Activated CD4-positive, alpha-beta T cell treated with anti-CD3 and anti-CD28 coated beads, Interleukin-2, amount 10 ng/mL, durations not matched to agents 7 days and 5 days (primary cell): ENCODE measurements around the gene RNF225. TPM values are rescaled to one million over a fixed set of nuclear protein-coding genes. Genes with fewer than 3 reads are reported as not detected.
A peak's percentile ranks its signal among the peaks of the same experiment; 100 is the strongest.

Experiments
- CTCF ChIA-PET: fragments of 350-600 bp; sonication (Branson Sonifier 250); formaldehyde crosslinking; loops from one replicate; lab custom pipeline; 2021; ENCODE audit warnings: antibody characterized with exemption; lab: Charles Lee
- POLR2A ChIA-PET: fragments of 350-600 bp; sonication (Branson Sonifier 250); formaldehyde crosslinking; loops from one replicate; lab custom pipeline; 2021; ENCODE audit warnings: antibody characterized with exemption; lab: Charles Lee
- DNase-seq: peaks from one replicate; pipeline ENCODE4 v3.0.0-alpha.2; 2020
- H3K27ac Mint-ChIP-seq: one replicate; pipeline ENCODE4 v1.8.0; 2021; ENCODE audit warnings: mild to moderate bottlenecking, moderate library complexity, mixed read lengths
- H3K27me3 Mint-ChIP-seq: one replicate; pipeline ENCODE4 v1.8.0; 2021; ENCODE audit warnings: mixed read lengths
- H3K36me3 Mint-ChIP-seq: one replicate; pipeline ENCODE4 v1.8.0; 2021; ENCODE audit warnings: low read depth, mixed read lengths
- H3K4me1 Mint-ChIP-seq: one replicate; pipeline ENCODE4 v1.8.0; 2021; ENCODE audit warnings: mixed read lengths
- H3K4me3 Mint-ChIP-seq: one replicate; pipeline ENCODE4 v1.8.0; 2021; ENCODE audit warnings: mild to moderate bottlenecking, moderate library complexity, mixed read lengths
- H3K9me3 Mint-ChIP-seq: one replicate; pipeline ENCODE4 v1.8.0; 2021; ENCODE audit warnings: mixed read lengths
- total RNA-seq, 2 experiments: library from RNA; stranded (reverse); gene quantifications; one replicate each; pipeline ENCODE4 v1.2.3, GENCODE V29; 2021

RNF225 gene
- total RNA-seq, 2 experiments from 2014 or later = 0.35 to 0.74 TPM

DNA sequence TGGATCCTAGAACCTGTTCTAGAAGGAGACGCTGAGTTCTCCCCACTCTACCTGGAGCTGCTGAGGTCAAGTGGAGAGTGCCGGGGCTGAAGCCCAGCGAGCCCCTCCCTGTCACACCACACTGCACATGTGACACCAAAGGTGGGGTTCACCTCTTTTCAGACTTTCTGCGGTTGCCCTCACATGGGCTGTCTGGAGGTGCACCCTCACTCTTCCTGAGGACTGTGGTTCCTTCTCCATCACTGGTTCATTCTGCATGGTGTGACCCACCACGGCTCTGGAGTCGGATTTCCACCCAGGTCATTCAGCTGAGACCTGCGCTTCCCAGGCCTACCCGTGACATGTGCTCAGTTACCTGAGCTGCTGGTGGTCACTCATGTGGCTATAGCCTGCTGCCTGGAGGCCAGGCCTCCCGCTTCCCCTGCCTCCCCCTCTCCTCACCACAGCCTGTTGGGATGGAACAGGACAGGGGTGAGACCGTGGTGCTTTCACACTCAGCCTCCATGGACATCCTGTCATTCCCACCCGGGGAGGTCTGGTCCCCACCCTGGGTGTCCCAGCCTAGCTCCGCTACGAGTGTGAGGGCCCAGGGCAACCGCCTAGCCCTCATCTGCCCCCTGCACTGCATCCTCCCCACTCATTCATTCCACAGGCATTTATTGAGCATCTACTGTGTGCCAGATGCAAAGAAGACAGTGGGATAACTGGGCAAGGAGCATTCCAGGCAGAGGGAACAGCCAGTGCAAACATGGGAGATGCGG lies 41.6 kb upstream of the RNF225 start:
- Mint-ChIP-seq H3K27me3 (no peaks in the 10 kb centered on the region), H3K4me3 (no peak overlapping the region), H3K4me1 (peaks cover 31% of the 10 kb centered on the region), H3K9me3 (no peaks in the 10 kb centered on the region), H3K36me3 (peaks cover 23% of the 10 kb centered on the region), H3K27ac (no peak overlapping the region)
- POLR2A ChIA-PET = no interaction called here
- CTCF ChIA-PET = no interaction called here
- no peak for DNase-seq

DNA sequence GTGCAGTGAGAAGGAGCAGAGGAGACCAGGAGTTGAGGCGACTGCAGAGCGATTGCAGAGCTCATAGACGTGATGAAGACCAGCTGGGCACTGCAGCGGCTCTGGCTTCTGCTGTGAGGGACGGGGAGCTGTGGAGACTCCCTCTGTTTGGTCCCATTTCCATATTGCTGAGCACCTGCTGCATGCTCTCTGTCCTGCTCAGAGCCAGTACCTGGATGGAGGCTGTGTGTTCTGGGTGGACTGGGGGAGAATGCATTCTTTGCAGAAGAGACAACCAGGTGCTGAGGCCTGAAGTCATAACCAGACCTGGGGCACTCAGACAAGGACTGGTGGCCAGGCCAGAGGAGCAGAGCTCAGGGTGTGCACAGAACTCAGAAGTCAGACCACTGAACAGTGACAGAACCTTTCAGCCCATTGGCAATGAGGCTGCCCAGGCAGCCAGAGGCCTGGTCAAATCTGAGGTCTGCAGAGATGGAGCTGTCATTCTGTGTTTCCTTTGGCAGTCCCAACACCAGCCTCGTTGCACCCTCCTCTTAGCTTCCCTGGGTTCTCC lies 40.9 kb upstream of the RNF225 start:
- peaks cover 26% of the 10 kb centered on the region for H3K4me1 Mint-ChIP-seq
- no peak overlapping the region for H3K27ac Mint-ChIP-seq
- no peaks in the 10 kb centered on the region for H3K9me3 Mint-ChIP-seq
- ChIA-PET CTCF (interaction anchor here (1.1 kb wide), 1 partner anchor 19 kb away, joined by 3 read pairs; no protein-coding TSS in a partner anchor), POLR2A (no interaction called here)
- DNase-seq = no peak
- no peaks in the 10 kb centered on the region for H3K27me3 Mint-ChIP-seq
- H3K36me3 Mint-ChIP-seq = peaks cover 21% of the 10 kb centered on the region
- no peak overlapping the region for H3K4me3 Mint-ChIP-seq

- no peaks in the 10 kb centered on the region for H3K9me3 Mint-ChIP-seq
- H3K4me1 Mint-ChIP-seq = peaks cover 24% of the 10 kb centered on the region
- H3K27ac Mint-ChIP-seq = peak overlapping the region; percentile 41
- DNase-seq = no peak
- CTCF ChIA-PET = interaction anchor here (1.1 kb wide), 1 partner anchor 18 kb away, joined by 3 read pairs; no protein-coding TSS in a partner anchor
- H3K4me3 Mint-ChIP-seq = no peak overlapping the region
- POLR2A ChIA-PET = interaction anchor here (0.7 kb wide), 1 partner anchor 58 kb away, joined by 3 read pairs; no protein-coding TSS in a partner anchor
- H3K36me3 Mint-ChIP-seq = peaks cover 18% of the 10 kb centered on the region
- no peaks in the 10 kb centered on the region for H3K27me3 Mint-ChIP-seq
Measured at GRCh38 chr19:58355215-58355796, 40.1 kb upstream of the RNF225 start.

GRCh38 chr19:58355908-58356765 lies 39.3 kb upstream of the RNF225 start:
- CTCF ChIA-PET = interaction anchor here (1.1 to 1.2 kb wide), 2 partner anchors 17 to 164 kb away, joined by 3 read pairs; partner anchors contain the start of gene ZBTB45
- H3K27ac Mint-ChIP-seq = peak overlapping the region; percentile 25

GRCh38 chr19:58356766-58357480 lies 38.5 kb upstream of the RNF225 start:
- Mint-ChIP-seq H3K36me3 (peaks cover 14% of the 10 kb centered on the region), H3K4me3 (no peak overlapping the region), H3K27ac (peak overlapping the region; percentile 25), H3K9me3 (no peaks in the 10 kb centered on the region), H3K4me1 (peaks cover 25% of the 10 kb centered on the region), H3K27me3 (no peaks in the 10 kb centered on the region)
- POLR2A ChIA-PET = interaction anchor here (0.6 kb wide), 1 partner anchor 126 kb away, joined by 3 read pairs; no protein-coding TSS in a partner anchor
- CTCF ChIA-PET = interaction anchor here (1.2 kb wide), 1 partner anchor 163 kb away, joined by 3 read pairs; the partner anchor contains the start of gene ZBTB45
- no peak for DNase-seq

More at GRCh38 chr19:58355908-58356765, 39.3 kb upstream of the RNF225 start:
- Mint-ChIP-seq H3K36me3 (peaks cover 13% of the 10 kb centered on the region), H3K9me3 (no peaks in the 10 kb centered on the region), H3K4me3 (peak overlapping the region; percentile 32), H3K4me1 (peaks cover 22% of the 10 kb centered on the region), H3K27me3 (no peaks in the 10 kb centered on the region)
- DNase-seq = peak; percentile 41
- POLR2A ChIA-PET = interaction anchor here (0.5 to 0.7 kb wide), 2 partner anchors 8 to 58 kb away, joined by 3 read pairs; no protein-coding TSS in a partner anchor

DNA sequence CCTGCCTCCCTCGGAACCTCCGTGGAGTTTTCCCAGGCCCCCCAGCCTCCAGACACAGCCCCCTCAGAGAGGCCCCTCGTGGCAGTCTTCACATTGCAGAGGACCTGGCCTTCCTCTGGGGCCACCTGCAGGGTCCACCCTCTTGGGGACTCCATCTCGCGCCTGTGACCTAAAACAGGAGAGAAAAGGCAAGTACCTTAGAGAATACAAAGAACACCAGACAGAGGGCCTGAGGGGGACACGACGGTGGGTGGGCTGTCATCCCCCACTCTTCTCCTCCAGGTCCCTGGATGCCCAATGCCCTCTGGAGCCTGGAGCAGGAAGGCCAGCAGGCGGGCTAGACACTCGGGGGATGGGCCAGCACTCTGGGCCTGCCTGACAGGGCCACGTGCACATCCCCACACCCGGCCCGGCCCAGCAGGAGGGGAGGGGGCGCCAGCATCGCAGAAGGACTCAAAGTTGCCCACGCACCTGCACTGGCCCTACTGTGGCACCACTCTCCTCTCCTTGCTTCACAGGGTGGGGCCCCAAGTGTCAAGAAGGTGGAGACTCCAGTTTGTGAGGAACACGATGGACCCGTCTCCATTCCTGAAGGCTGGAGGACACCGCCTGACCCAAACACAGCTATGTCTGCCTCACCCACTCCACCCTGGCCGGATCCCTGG lies 37.8 kb upstream of the RNF225 start:
- Mint-ChIP-seq H3K36me3 (peaks cover 11% of the 10 kb centered on the region), H3K9me3 (no peaks in the 10 kb centered on the region), H3K27ac (no peak overlapping the region), H3K4me3 (no peak overlapping the region), H3K4me1 (peaks cover 28% of the 10 kb centered on the region), H3K27me3 (no peaks in the 10 kb centered on the region)
- CTCF ChIA-PET = no interaction called here
- DNase-seq = no peak
- POLR2A ChIA-PET = interaction anchor here (0.6 kb wide), 1 partner anchor 126 kb away, joined by 3 read pairs; no protein-coding TSS in a partner anchor

DNA sequence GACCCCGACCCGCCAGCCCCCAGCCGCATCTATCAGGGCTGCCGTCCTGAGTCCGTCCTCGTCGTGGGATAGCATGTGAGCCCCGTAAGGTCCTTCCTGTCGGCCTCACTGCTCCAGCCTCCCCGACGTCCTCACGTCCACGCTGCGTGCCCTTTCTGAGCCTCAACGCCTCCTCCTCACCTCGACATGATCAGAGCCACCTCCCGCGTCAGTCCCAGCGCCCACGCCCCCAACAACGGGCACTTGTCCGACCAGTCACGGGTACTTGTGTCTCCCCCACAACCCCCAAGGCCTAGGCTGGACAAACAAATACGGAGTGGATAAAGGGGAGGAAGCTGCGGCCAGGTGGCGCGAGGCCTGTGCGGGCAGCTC lies 33.6 kb upstream of the RNF225 start:
- peak overlapping the region; percentile 87 for H3K4me3 Mint-ChIP-seq
- peak; percentile 33 for DNase-seq
- H3K36me3 Mint-ChIP-seq = peaks cover 4% of the 10 kb centered on the region
- H3K4me1 Mint-ChIP-seq = peaks cover 16% of the 10 kb centered on the region
- H3K27ac Mint-ChIP-seq = peak overlapping the region; percentile 87
- no peaks in the 10 kb centered on the region for H3K27me3 Mint-ChIP-seq
- ChIA-PET CTCF (interaction anchor here (1.0 to 1.6 kb wide), 3 partner anchors 15 to 152 kb away, joined by 3 to 5 read pairs (median 3); no protein-coding TSS in a partner anchor), POLR2A (no interaction called here)
- no peaks in the 10 kb centered on the region for H3K9me3 Mint-ChIP-seq

DNA sequence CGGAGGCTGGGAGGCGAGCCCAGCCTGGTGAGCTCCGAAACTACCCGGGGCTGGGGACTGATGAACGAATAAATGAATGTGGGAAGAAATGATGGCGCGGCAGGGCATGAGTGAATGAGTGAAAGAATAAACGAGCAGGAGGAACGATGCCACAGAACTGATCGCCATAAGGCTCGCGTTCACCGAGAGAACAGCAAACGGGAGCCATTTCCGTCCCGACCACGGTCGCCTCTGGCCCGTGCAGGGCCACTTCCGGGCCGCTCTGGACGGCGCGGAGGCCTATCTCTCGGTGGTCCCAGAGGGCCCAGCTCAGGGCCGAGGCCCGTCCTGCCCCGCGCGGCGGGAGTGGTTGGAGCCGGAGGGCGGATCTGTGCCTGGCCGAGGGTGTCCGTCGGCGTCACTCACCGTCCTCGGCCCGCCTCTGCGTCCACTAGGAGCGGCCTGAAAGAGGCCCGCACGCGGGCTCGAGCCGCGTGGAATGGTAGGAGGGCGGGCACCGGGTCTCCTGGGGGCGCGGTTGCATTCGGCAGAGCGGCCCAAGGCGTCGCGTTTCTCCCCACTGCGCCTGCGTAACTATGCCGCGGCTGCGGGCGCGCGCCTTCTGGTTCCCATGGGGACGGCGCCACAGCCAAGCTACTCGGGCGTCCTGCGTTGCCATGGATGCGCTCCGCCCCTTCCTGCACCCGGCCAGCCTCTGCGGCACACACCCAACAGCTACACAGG lies 33.0 kb upstream of the RNF225 start, which contains the start of gene ZNF497:
TSS of gene ZNF497 (minus strand) at position 480 of the 723 bp plus-strand sequence. CDS start 5,116 bp downstream, outside the sequence.
- H3K4me3 Mint-ChIP-seq = peak within 1 kb of the TSS; percentile 87
- CTCF ChIA-PET = interaction anchor here (1.0 to 2.1 kb wide), 8 partner anchors 11 to 219 kb away, joined by 3 to 7 read pairs (median 4); no protein-coding TSS in a partner anchor
- H3K4me1 Mint-ChIP-seq = peaks cover 16% of the 10 kb centered on the region
- DNase-seq = peak; percentile 97
- H3K9me3 Mint-ChIP-seq = no peaks in the 10 kb centered on the region
- peaks cover 4% of the 10 kb centered on the region for H3K36me3 Mint-ChIP-seq
- POLR2A ChIA-PET = no interaction called here
- no peaks in the 10 kb centered on the region for H3K27me3 Mint-ChIP-seq
- H3K27ac Mint-ChIP-seq = peak within 1 kb of the TSS; percentile 87

DNA sequence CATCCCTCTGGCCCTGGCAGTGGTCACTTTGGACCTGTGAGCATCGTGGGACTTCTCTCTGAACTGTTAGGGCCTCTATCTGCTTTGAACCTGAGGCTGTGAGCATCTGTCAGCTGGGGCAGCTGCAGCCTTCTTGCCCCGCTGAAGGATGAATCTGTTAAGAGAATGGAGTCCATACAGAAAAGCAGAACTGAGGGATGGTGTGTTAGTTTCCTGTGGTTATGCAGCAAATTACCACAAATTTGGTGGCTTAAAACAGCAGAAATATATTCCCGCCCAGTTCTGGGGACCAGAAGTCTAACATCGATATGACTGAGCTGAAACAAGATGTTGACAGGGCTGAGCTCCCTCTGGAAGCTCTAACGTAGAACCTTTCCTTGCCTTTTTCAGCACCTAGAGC lies 31.3 kb upstream of the RNF225 start:
- H3K36me3 Mint-ChIP-seq = peaks cover 2% of the 10 kb centered on the region
- POLR2A ChIA-PET = no interaction called here

GRCh38 chr19:58366585-58367430 lies 28.6 kb upstream of the RNF225 start:
- H3K4me1 Mint-ChIP-seq = peaks cover 11% of the 10 kb centered on the region
- no peak overlapping the region for H3K4me3 Mint-ChIP-seq
- H3K27ac Mint-ChIP-seq = no peak overlapping the region
- ChIA-PET CTCF (interaction anchor here (0.6 kb wide), 2 partner anchors 181 to 221 kb away, joined by 4 to 5 read pairs; no protein-coding TSS in a partner anchor), POLR2A (no interaction called here)
- H3K36me3 Mint-ChIP-seq = peaks cover under 1% of the 10 kb centered on the region
- no peaks in the 10 kb centered on the region for H3K9me3 Mint-ChIP-seq
- no peak for DNase-seq
- H3K27me3 Mint-ChIP-seq = no peaks in the 10 kb centered on the region

More for the DNA sequence above, 31.3 kb upstream of the RNF225 start:
- H3K4me1 Mint-ChIP-seq = peaks cover 13% of the 10 kb centered on the region
- H3K27me3 Mint-ChIP-seq = no peaks in the 10 kb centered on the region
- H3K9me3 Mint-ChIP-seq = no peaks in the 10 kb centered on the region
- no peak for DNase-seq
- CTCF ChIA-PET = interaction anchor here (0.9 to 2.1 kb wide), 4 partner anchors 14 to 44 kb away, joined by 3 to 7 read pairs (median 3); partner anchors contain the start of gene ZNF584
- H3K27ac Mint-ChIP-seq = no peak overlapping the region
- H3K4me3 Mint-ChIP-seq = no peak overlapping the region
